Common myeloid progenitor, CD34-positive (primary cell): ENCODE data around the gene PRDM4.

ENCODE experiments used
- CTCF ChIA-PET: fragments of 350-600 bp; sonication (Branson Sonifier 250); formaldehyde crosslinking; loops from one replicate; lab custom pipeline; 2021; ENCODE audit warnings: antibody characterized with exemption; lab: Charles Lee
- POLR2A ChIA-PET: fragments of 350-600 bp; sonication (Branson Sonifier 250); formaldehyde crosslinking; loops from one replicate; lab custom pipeline; 2021; ENCODE audit warnings: antibody characterized with exemption; lab: Charles Lee
- DNase-seq, 3 donors: peaks; one replicate each; pipeline versions ENCODE4 v3.0.0 to v3.0.0-alpha.2; 2013
- H3K27ac ChIP-seq, 2 experiments: 1 replicate in 1 of 2; 2 replicates in 1 of 2; pipeline ENCODE4 v1.7.0; 2013; ENCODE audit warnings: inconsistent platforms in 2 of 2, low read length in 2 of 2, mild to moderate bottlenecking in 2 of 2, low read depth in 1 of 2, moderate library complexity in 1 of 2; ENCODE audit not compliant: severe bottlenecking in 2 of 2, insufficient read depth in 1 of 2, poor library complexity in 1 of 2
- H3K27me3 ChIP-seq, 5 experiments: replicated peaks in 2 of 5; 1 replicate in 3 of 5; 2 replicates in 2 of 5; pipeline versions ENCODE4 v1.6.1 to v1.7.0; 2013; ENCODE audit warnings: low read length in 4 of 5, mild to moderate bottlenecking in 2 of 5, moderate library complexity in 2 of 5, inconsistent platforms in 1 of 5; ENCODE audit not compliant: insufficient read depth in 5 of 5, control insufficient read depth in 4 of 5
- H3K36me3 ChIP-seq, 4 experiments: 1 replicate in 2 of 4; 2 replicates in 2 of 4; pipeline versions ENCODE4 v1.6.1 to v1.7.0; 2013; ENCODE audit warnings: low read length in 3 of 4, control low read depth in 1 of 4, mild to moderate bottlenecking in 1 of 4; ENCODE audit not compliant: control insufficient read depth in 4 of 4, insufficient read depth in 4 of 4
- H3K4me1 ChIP-seq, 4 experiments: 1 replicate in 3 of 4; 2 replicates in 1 of 4; pipeline versions ENCODE4 v1.6.1 to v1.7.1; 2013; ENCODE audit warnings: low read length in 3 of 4, mild to moderate bottlenecking in 3 of 4, control low read depth in 1 of 4, inconsistent platforms in 1 of 4, moderate library complexity in 1 of 4; ENCODE audit not compliant: control insufficient read depth in 4 of 4, insufficient read depth in 4 of 4; ENCODE audit errors: control extremely low read depth in 1 of 4
- H3K4me3 ChIP-seq, 7 experiments: 1 replicate in 4 of 7; 2 replicates in 3 of 7; pipeline versions ENCODE4 v1.5.1 to v1.7.0; 2013; ENCODE audit warnings: mild to moderate bottlenecking in 7 of 7, low read length in 6 of 7, moderate library complexity in 6 of 7, inconsistent platforms in 2 of 7, low read depth in 2 of 7, control low read depth in 1 of 7; ENCODE audit not compliant: insufficient read depth in 4 of 7, control insufficient read depth in 1 of 7; ENCODE audit errors: extremely low read depth in 1 of 7
- H3K9me3 ChIP-seq, 5 experiments: 1 replicate in 4 of 5; 2 replicates in 1 of 5; pipeline versions ENCODE4 v1.6.1 to v1.7.1; 2013; ENCODE audit warnings: low read length in 4 of 5, mild to moderate bottlenecking in 2 of 5, inconsistent platforms in 1 of 5, low read depth in 1 of 5, moderate library complexity in 1 of 5; ENCODE audit not compliant: control insufficient read depth in 4 of 5, insufficient read depth in 2 of 5; ENCODE audit errors: control extremely low read depth in 1 of 5
- WGBS: methylation state at CpG from one replicate; pipeline ENCODE4 v1.1.5; 2013; ENCODE audit not compliant: insufficient coverage; 5-methylcytosine and 5-hydroxymethylcytosine counted together

The PRDM4 gene

GRCh38 chr12:107767466-107767865 is 6.5 kb upstream of the PRDM4 start:
- WGBS, result 92% methylated on average over 4 of the region's 5 CpGs
- no peak for DNase-seq
- Histone ChIP-seq H3K4me1 (no peaks in the 10 kb centered on the region), H3K4me3 (no peak overlapping the region), H3K27me3 (peaks cover 0 to 8% (median 0%) of the 10 kb centered on the region in 5 experiments), H3K27ac (no peak overlapping the region), H3K9me3 (peaks cover 0 to 2% (median 0%) of the 10 kb centered on the region in 5 experiments), H3K36me3 (no peaks in the 10 kb centered on the region)
- ChIA-PET CTCF (interaction anchor here (1.3 kb wide), 1 partner anchor 145 kb away, joined by 4 read pairs; no protein-coding TSS in a partner anchor), POLR2A (no interaction called here)

GRCh38 chr12:107765316-107765715 is 4.4 kb upstream of the PRDM4 start:
- CTCF ChIA-PET, result interaction anchor here (1.3 to 2.0 kb wide), 2 partner anchors 17 to 148 kb away, joined by 4 read pairs; no protein-coding TSS in a partner anchor
- no peak for DNase-seq
- Histone ChIP-seq H3K27me3 (peaks cover 0 to 5% (median 0%) of the 10 kb centered on the region in 5 experiments), H3K27ac (no peak overlapping the region), H3K4me1 (peaks cover 4 to 10% (median 8%) of the 10 kb centered on the region in 4 experiments), H3K36me3 (no peaks in the 10 kb centered on the region), H3K9me3 (peaks cover 0 to 2% (median 0%) of the 10 kb centered on the region in 5 experiments), H3K4me3 (no peak overlapping the region)
- POLR2A ChIA-PET, result no interaction called here
- no CpG with 5 or more reads among the region's 1 CpG for WGBS

GRCh38 chr12:107764626-107765025 is 3.7 kb upstream of the PRDM4 start:
- POLR2A ChIA-PET, result no interaction called here
- CTCF ChIA-PET, result interaction anchor here (1.3 to 2.0 kb wide), 2 partner anchors 18 to 149 kb away, joined by 4 read pairs; no protein-coding TSS in a partner anchor
- Histone ChIP-seq H3K27me3 (peaks cover 0 to 5% (median 0%) of the 10 kb centered on the region in 5 experiments), H3K9me3 (peaks cover 0 to 2% (median 0%) of the 10 kb centered on the region in 5 experiments), H3K4me3 (no peak overlapping the region), H3K4me1 (peaks cover 11 to 17% (median 14%) of the 10 kb centered on the region in 4 experiments), H3K27ac (no peak overlapping the region), H3K36me3 (no peaks in the 10 kb centered on the region)
- WGBS, result no CpG with 5 or more reads among the region's 4 CpGs
- no peak for DNase-seq

- CTCF ChIA-PET, result interaction anchor here (0.7 to 1.7 kb wide), 7 partner anchors 23 to 1855 kb away, joined by 3 to 5 read pairs (median 4); no protein-coding TSS in a partner anchor
- POLR2A ChIA-PET, result interaction anchor here (0.5 kb wide), 1 partner anchor 298 kb away, joined by 3 read pairs; no protein-coding TSS in a partner anchor
- WGBS, result 100% methylated on average over 1 of the region's 1 CpG
- Histone ChIP-seq H3K27ac (no peak overlapping the region), H3K4me1 (peaks cover 14 to 29% (median 24%) of the 10 kb centered on the region in 4 experiments), H3K4me3 (no peak overlapping the region), H3K27me3 (peaks cover 0 to 5% (median 0%) of the 10 kb centered on the region in 5 experiments), H3K36me3 (peaks cover 0 to 2% (median 0%) of the 10 kb centered on the region in 4 experiments), H3K9me3 (peaks cover 0 to 2% (median 0%) of the 10 kb centered on the region in 5 experiments)
- no peak for DNase-seq
Measured at GRCh38 chr12:107762874-107763273, 1.9 kb upstream of the PRDM4 start.

GRCh38 chr12:107761502-107761904 is 566 bp upstream of the PRDM4 start:
- ChIA-PET POLR2A (no interaction called here), CTCF (interaction anchor here (1.1 to 1.4 kb wide), 3 partner anchors 127 to 157 kb away, joined by 3 to 5 read pairs (median 3); no protein-coding TSS in a partner anchor)
- peaks cover 3 to 8% (median 6%) of the 10 kb centered on the region in 4 experiments for H3K36me3 ChIP-seq
- H3K4me1 ChIP-seq, result peaks cover 14 to 29% (median 24%) of the 10 kb centered on the region in 4 experiments
- 4% methylated on average over 12 of the region's 12 CpGs for WGBS
- peaks cover 0 to 3% (median 0%) of the 10 kb centered on the region in 5 experiments for H3K27me3 ChIP-seq
- peak overlapping the region in 1 of 2 experiments; percentile 30 for H3K27ac ChIP-seq
- peaks cover 0 to 2% (median 0%) of the 10 kb centered on the region in 5 experiments for H3K9me3 ChIP-seq
- peak overlapping the region; percentile 76 to 95 (median 86) for H3K4me3 ChIP-seq
- DNase-seq, result peak; percentile 22 to 41 (median 29)

GRCh38 chr12:107760207-107760808 is 629 bp downstream of the PRDM4 start:
- 4% methylated on average over 24 of the region's 30 CpGs for WGBS
- ChIA-PET CTCF (interaction anchor here (0.8 to 1.6 kb wide), 3 partner anchors 18 to 152 kb away, joined by 3 to 5 read pairs (median 4); no protein-coding TSS in a partner anchor), POLR2A (no interaction called here)
- H3K27ac ChIP-seq, result peak overlapping the region in 1 of 2 experiments; percentile 72
- H3K9me3 ChIP-seq, result peaks cover 0 to 2% (median 0%) of the 10 kb centered on the region in 5 experiments
- peaks cover 3 to 19% (median 9%) of the 10 kb centered on the region in 4 experiments for H3K36me3 ChIP-seq
- peak overlapping the region; percentile 54 to 95 (median 86) for H3K4me3 ChIP-seq
- no peaks in the 10 kb centered on the region for H3K27me3 ChIP-seq
- DNase-seq, result peak; percentile 17 to 57 (median 40)
- peaks cover 14 to 29% (median 24%) of the 10 kb centered on the region in 4 experiments for H3K4me1 ChIP-seq
